ENCODE measurements around the gene NUBP2. TPM values are rescaled to one million over a fixed set of nuclear protein-coding genes. Genes with fewer than 3 reads are reported as not detected.

Gene NUBP2, protein sequence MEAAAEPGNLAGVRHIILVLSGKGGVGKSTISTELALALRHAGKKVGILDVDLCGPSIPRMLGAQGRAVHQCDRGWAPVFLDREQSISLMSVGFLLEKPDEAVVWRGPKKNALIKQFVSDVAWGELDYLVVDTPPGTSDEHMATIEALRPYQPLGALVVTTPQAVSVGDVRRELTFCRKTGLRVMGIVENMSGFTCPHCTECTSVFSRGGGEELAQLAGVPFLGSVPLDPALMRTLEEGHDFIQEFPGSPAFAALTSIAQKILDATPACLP
- total RNA-seq (2021; ENCODE audit: unreplicated experiment): 103 TPM
- 75.2 and 77.9 TPM in 2 replicates for polyA plus RNA-seq (2012)
- Bru-seq, nascent RNA: percentile 65 among the genes with signal in this experiment
- BruChase-seq, experiment 1, labeled RNA remaining after a 6-hour chase: percentile 83 among the genes with signal in this experiment
- percentile 73 among the genes with signal in this experiment for BruChase-seq, experiment 2, labeled RNA remaining after a 2-hour chase
- long read RNA-seq, transcript NUBP2-201 (7 exons, 1,413 nt): major isoform, 112 of 196 reads
- long read RNA-seq, transcript NUBP2-215 (6 exons, 1,173 nt): minor isoform, 31 of 196 reads
- long read RNA-seq, partial matches to known transcripts: 32 of 196 reads
- long read RNA-seq, other reads (novel, unspliced or antisense): 16 of 196 reads

DNA sequence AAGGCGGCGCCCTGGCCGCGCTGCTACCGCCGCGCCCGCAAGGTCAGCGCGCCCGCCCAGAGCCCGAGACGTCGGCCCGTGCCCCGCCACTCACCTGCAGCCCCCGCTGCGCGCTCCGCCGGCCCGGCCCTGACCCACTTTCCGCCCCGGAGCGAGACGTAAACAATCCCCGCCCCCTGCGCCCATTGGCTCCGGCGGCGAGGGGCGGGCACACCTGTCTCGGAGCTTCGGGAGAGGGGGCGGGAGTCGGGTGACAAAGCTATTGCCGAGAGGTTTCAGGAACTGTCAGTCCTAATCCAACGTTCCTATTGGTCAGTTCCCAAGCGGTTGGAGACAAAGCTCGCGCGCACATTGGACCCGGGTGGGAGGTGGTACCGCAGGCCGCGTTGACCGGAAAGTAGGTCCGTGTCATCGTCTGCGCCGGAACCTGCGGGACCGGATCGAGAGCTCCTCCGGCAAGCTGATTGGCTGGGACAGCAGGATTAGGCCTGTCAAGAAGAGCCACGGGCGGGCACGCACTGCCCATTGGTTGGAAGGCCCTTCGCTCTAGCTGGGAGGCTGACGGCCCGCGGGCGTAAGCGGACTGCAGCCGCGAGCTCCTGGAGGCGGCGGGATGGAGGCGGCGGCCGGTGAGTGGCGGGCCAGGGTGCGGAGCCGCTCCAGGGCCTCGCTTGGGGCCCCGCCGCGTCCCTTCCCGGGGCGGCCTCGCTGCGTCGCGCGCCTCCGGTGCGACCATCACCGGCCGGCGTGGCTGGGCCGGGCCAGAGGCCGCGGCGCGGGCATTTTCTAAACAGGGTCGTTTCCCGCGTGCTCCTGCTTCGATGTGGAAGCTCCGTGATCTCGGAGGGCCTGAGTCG is at the start of gene NUBP2, which contains the start of gene SPSB3:
Gene NUBP2 (plus strand): TSS at position 553 of the 857 bp plus-strand sequence. CDS start 61 bp downstream, at position 614.
Gene SPSB3 (minus strand): TSS at position 164 of the 857 bp plus-strand sequence. CDS start 1,088 bp downstream, outside the sequence.
- RAD21 ChIA-PET (ENCODE audit: low non-redundant PET in 1 of 2, low total read pairs in 2 of 2, uncharacterized antibody in 2 of 2, unreplicated experiment in 2 of 2): no interaction called here

More for the DNA sequence above, at the start of gene NUBP2, which contains the start of gene SPSB3:
- no peaks in the 10 kb centered on the region for H3K9me3 ChIP-seq (ENCODE audit: control insufficient read depth in 1 of 2, insufficient read depth in 1 of 2, low read depth in 1 of 2, low read length in 2 of 2)
- ATAC-seq (peak; percentile 84), DNase-seq (ENCODE audit: low read depth, low spot score) (peak; percentile 100)
- POLR2A ChIA-PET: interaction anchor here (1.1 to 1.4 kb wide), 5 partner anchors 11 to 373 kb away, joined by 4 to 23 read pairs (median 6); partner anchors contain the start of genes EME2, FAHD1, HAGH and MRPS34
- H2AFZ ChIP-seq (ENCODE audit: low read depth, low read length, poor library complexity, severe bottlenecking): no peak within 1 kb of the TSS
- BruUV-seq (replicated peaks): no TSS peak
- intact Hi-C loops (cut with micrococcal nuclease): loop anchor here (1.0 to 2.0 kb wide), 2 partner anchors 9 to 44 kb away; partner anchors contain the start of genes FAHD1, HAGH and MRPS34
- peaks cover 53% of the 10 kb centered on the region for H3K79me2 ChIP-seq (ENCODE audit: insufficient read depth, low read length)
- peaks cover 0 to 5% of the 10 kb centered on the region in 2 experiments; a peak in 2 of 4 replicates for H3K36me3 ChIP-seq (ENCODE audit: control insufficient read depth in 1 of 2, insufficient read depth in 2 of 2, low read length in 2 of 2)
- H3K27me3 ChIP-seq (ENCODE audit: insufficient read depth, low read length): no peaks in the 10 kb centered on the region
- CTCF ChIA-PET: interaction anchor here (0.9 to 1.2 kb wide), 6 partner anchors 8 to 358 kb away, joined by 3 to 13 read pairs (median 5); partner anchors contain the start of genes EME2, MAPK8IP3 and MRPS34
- H3K4me1 ChIP-seq (ENCODE audit: control insufficient read depth in 1 of 2, insufficient read depth in 2 of 2, low read length in 2 of 2): peaks cover 0 to 22% of the 10 kb centered on the region in 2 experiments; a peak in 3 of 4 replicates
- H3K9me2 ChIP-seq (ENCODE audit: insufficient read depth): no peaks in the 10 kb centered on the region
- H3K9ac ChIP-seq (ENCODE audit: low read length): peak within 1 kb of the TSS; percentile 97
- H3K4me3 ChIP-seq (replicated peaks in 1 of 2; ENCODE audit: low read depth in 1 of 2, low read length in 2 of 2): peak within 1 kb of the TSS; percentile 80 to 88
- H4K20me1 ChIP-seq (ENCODE audit: insufficient read depth): no peaks in the 10 kb centered on the region
- no peak for TF ChIP-seq CEBPB (IDR thresholded peaks at IDR 0.05; ENCODE audit: low read depth)
- peak; percentile 63; the same call in 1 of the 2 replicates for TF ChIP-seq ZFX (IDR thresholded peaks at IDR 0.05)
- TF ChIP-seq SIN3A (IDR thresholded peaks at IDR 0.05; ENCODE audit: low read depth): peak; percentile 68
- TF ChIP-seq SP1 (IDR thresholded peaks at IDR 0.05; ENCODE audit: low read depth): peak; percentile 100
- peak; percentile 57; the same call in 1 of the 2 replicates for TF ChIP-seq POLR2AphosphoS5 (IDR thresholded peaks at IDR 0.05; ENCODE audit: low read depth, low read length)
- TF ChIP-seq, protein P1, sequence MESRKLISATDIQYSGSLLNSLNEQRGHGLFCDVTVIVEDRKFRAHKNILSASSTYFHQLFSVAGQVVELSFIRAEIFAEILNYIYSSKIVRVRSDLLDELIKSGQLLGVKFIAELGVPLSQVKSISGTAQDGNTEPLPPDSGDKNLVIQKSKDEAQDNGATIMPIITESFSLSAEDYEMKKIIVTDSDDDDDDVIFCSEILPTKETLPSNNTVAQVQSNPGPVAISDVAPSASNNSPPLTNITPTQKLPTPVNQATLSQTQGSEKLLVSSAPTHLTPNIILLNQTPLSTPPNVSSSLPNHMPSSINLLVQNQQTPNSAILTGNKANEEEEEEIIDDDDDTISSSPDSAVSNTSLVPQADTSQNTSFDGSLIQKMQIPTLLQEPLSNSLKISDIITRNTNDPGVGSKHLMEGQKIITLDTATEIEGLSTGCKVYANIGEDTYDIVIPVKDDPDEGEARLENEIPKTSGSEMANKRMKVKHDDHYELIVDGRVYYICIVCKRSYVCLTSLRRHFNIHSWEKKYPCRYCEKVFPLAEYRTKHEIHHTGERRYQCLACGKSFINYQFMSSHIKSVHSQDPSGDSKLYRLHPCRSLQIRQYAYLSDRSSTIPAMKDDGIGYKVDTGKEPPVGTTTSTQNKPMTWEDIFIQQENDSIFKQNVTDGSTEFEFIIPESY (IDR thresholded peaks at IDR 0.05; ENCODE audit: extremely low read depth, insufficient replicate concordance, low read length): no peak
- TF ChIP-seq, protein P2, sequence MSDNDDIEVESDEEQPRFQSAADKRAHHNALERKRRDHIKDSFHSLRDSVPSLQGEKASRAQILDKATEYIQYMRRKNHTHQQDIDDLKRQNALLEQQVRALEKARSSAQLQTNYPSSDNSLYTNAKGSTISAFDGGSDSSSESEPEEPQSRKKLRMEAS (IDR thresholded peaks at IDR 0.05): peak; percentile 72; the same call in 1 of the 2 replicates
- no peak for TF ChIP-seq JUND (IDR thresholded peaks at IDR 0.05)
- TF ChIP-seq EGR1 (IDR thresholded peaks at IDR 0.05; ENCODE audit: low read depth): peak; percentile 74
- peak; percentile 92; the same call in 1 of the 2 replicates for TF ChIP-seq SRF (IDR thresholded peaks at IDR 0.05; ENCODE audit: low read depth)
- H3K4me2 ChIP-seq (ENCODE audit: low read length): peak within 1 kb of the TSS; percentile 97
- peak within 1 kb of the TSS; percentile 78 for H3K27ac ChIP-seq (ENCODE audit: low read depth, low read length)
